ENCODE results near the gene DNAJB6. TPM values are rescaled to one million over a fixed set of nuclear protein-coding genes. Genes with fewer than 3 reads are reported as not detected.

Gene DNAJB6
- total and polyA plus RNA-seq, 2 donors (not counting 3 experiments of a cell fraction or from before 2014, with no cell fraction given) = 69.6 to 135 TPM

GRCh38 chr7:157401567-157402387, 65.0 kb downstream of the DNAJB6 start:
- no peaks in the 10 kb centered on the region for H3K27me3 ChIP-seq (ENCODE audit: control insufficient read depth in 2 of 2, insufficient read depth in 2 of 2, low read length in 2 of 2)
- H3K9me3 ChIP-seq (replicated peaks; ENCODE audit: control insufficient read depth, insufficient read depth, low read length) = no peaks in the 10 kb centered on the region
- no peak overlapping the region for H3K4me2 ChIP-seq (ENCODE audit: insufficient read depth, low read length)
- intact Hi-C loops (cut with micrococcal nuclease) (no loop called here), dilution Hi-C loops (cut with MboI; ENCODE audit: extremely low pct_ligation_motif_present, low sequenced_read_pairs) (no loop called here)
- no peak for DNase-seq (ENCODE audit: low read depth, low spot score)
- H3K79me2 ChIP-seq (ENCODE audit: control insufficient read depth, insufficient read depth, low read length) = peaks cover 2% of the 10 kb centered on the region
- no peaks in the 10 kb centered on the region for H3K9me1 ChIP-seq (replicated peaks; ENCODE audit: control insufficient read depth, extremely low read depth, insufficient read depth, low read length)
- no peaks in the 10 kb centered on the region for H4K20me1 ChIP-seq (replicated peaks; ENCODE audit: control insufficient read depth, extremely low read depth, insufficient read depth, low read length)
- ChIA-PET POLR2A (no interaction called here), CTCF (interaction anchor here (1.7 kb wide), 1 partner anchor 15 kb away, joined by 5 read pairs; no protein-coding TSS in a partner anchor)
- TF ChIP-seq JUN (IDR thresholded peaks at IDR 0.05; ENCODE audit: borderline replicate concordance, insufficient read depth, insufficient read length, low read depth) (no peak), EZH2 (IDR thresholded peaks at IDR 0.05; ENCODE audit: borderline replicate concordance, low read depth, low read length, severe bottlenecking) (no peak), GATA2 (IDR thresholded peaks at IDR 0.05; ENCODE audit: insufficient read depth, insufficient read length, low read depth, low read length) (no peak), FOS (IDR thresholded peaks at IDR 0.05; ENCODE audit: borderline replicate concordance, insufficient read depth, low read length) (no peak), MYC (IDR thresholded peaks at IDR 0.05; ENCODE audit: low read depth, low read length) (no peak), POLR2AphosphoS5 (IDR thresholded peaks at IDR 0.05; ENCODE audit: insufficient read depth, low read depth, low read length) (no peak), CTCF (IDR thresholded peaks at IDR 0.05; ENCODE audit: extremely low read depth in 1 of 2, insufficient read depth in 1 of 2, low read depth in 1 of 2, low read length in 2 of 2) (no peak), MAX (IDR thresholded peaks at IDR 0.05; ENCODE audit: insufficient read depth, insufficient read length) (no peak), POLR2A (IDR thresholded peaks at IDR 0.05; ENCODE audit: low read depth, low read length) (no peak)
- no peak overlapping the region for H3K27ac ChIP-seq (ENCODE audit: insufficient read depth, low read depth, low read length)
- H2AFZ ChIP-seq (ENCODE audit: low read depth, low read length) = no peak overlapping the region
- FAIRE-seq = no peak
- H3K4me1 ChIP-seq (ENCODE audit: control insufficient read depth, extremely low read depth, insufficient read depth, low read length) = no peaks in the 10 kb centered on the region
- H3K4me3 ChIP-seq (replicated peaks in 1 of 3; ENCODE audit: insufficient read depth in 1 of 3, low read depth in 1 of 3, low read length in 3 of 3) = no peak overlapping the region
- peaks cover 0 to 22% of the 10 kb centered on the region in 2 experiments for H3K36me3 ChIP-seq (ENCODE audit: control insufficient read depth in 2 of 2, extremely low read depth in 1 of 2, insufficient read depth in 2 of 2, low read length in 2 of 2)
- BruUV-seq (replicated peaks) = no TSS peak
- H3K9ac ChIP-seq (replicated peaks; ENCODE audit: extremely low read depth, insufficient read depth, low read length) = no peak overlapping the region
